ENCODE data around the gene SPTLC1.

- TF ChIP-seq CTCF (conservative IDR thresholded peaks at IDR 0.05; ENCODE audit: low read depth in 2 of 2) (no peak), CREB1 (CRISPR knock-in tag; IDR thresholded peaks at IDR 0.05; ENCODE audit: low read depth) (no peak), EZH2 (IDR thresholded peaks at IDR 0.05; ENCODE audit: low read depth, unreplicated experiment) (no peak), ZNF114 (CRISPR knock-in tag; IDR thresholded peaks at IDR 0.05) (no peak), NANOG (IDR thresholded peaks at IDR 0.05; ENCODE audit: borderline replicate concordance) (no peak), POLR2AphosphoS5 (IDR thresholded peaks at IDR 0.05; ENCODE audit: low read depth) (no peak)
Observed at GRCh38 chr9:91994422-91994821, 120.8 kb downstream of the SPTLC1 start.
